Measurements from ENCODE around the gene THSD4. TPM values are rescaled to one million over a fixed set of nuclear protein-coding genes. Genes with fewer than 3 reads are reported as not detected.

Gene THSD4
- total RNA-seq, 1 experiment from 2014 or later, result 36.3 TPM

DNA sequence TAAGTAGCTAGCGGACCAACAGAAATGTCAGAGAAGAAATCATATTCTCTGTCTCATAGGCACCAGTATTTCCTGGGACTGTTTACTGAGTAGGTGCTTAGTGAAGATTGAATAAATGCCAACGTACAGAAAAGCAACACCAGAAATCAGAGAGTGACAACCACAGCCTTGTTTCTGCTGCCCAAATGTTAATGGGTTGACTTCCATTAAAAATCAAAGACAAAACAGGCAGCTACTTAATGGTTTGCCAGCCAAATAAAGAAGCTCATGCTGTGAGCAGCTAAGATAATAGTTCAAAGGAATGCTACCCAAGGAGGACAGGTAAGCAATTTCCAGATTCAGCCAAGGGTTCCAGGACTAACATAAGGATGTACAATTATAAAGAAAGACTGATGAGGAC lies 270.7 kb downstream of the THSD4 start:
- H3K27me3 Mint-ChIP-seq (ENCODE audit: insufficient read depth, unreplicated experiment), result no peaks in the 10 kb centered on the region
- no TSS peak for BruUV-seq (replicated peaks)
- no peak overlapping the region for H3K27ac Mint-ChIP-seq (ENCODE audit: low read depth, unreplicated experiment)
- H3K4me3 Mint-ChIP-seq (ENCODE audit: unreplicated experiment), result no peak overlapping the region
- no peaks in the 10 kb centered on the region for H3K36me3 Mint-ChIP-seq (ENCODE audit: insufficient read depth, unreplicated experiment)
- POLR2A ChIA-PET, result interaction anchor here (0.7 to 0.9 kb wide), 2 partner anchors 54 to 328 kb away, joined by 3 to 5 read pairs; no protein-coding TSS in a partner anchor
- intact Hi-C loops (cut with micrococcal nuclease), result no loop called here
- TF ChIP-seq, protein P1, sequence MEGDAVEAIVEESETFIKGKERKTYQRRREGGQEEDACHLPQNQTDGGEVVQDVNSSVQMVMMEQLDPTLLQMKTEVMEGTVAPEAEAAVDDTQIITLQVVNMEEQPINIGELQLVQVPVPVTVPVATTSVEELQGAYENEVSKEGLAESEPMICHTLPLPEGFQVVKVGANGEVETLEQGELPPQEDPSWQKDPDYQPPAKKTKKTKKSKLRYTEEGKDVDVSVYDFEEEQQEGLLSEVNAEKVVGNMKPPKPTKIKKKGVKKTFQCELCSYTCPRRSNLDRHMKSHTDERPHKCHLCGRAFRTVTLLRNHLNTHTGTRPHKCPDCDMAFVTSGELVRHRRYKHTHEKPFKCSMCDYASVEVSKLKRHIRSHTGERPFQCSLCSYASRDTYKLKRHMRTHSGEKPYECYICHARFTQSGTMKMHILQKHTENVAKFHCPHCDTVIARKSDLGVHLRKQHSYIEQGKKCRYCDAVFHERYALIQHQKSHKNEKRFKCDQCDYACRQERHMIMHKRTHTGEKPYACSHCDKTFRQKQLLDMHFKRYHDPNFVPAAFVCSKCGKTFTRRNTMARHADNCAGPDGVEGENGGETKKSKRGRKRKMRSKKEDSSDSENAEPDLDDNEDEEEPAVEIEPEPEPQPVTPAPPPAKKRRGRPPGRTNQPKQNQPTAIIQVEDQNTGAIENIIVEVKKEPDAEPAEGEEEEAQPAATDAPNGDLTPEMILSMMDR (IDR thresholded peaks at IDR 0.05; ENCODE audit: unreplicated experiment), result no peak
- no peaks in the 10 kb centered on the region for H3K9me3 Mint-ChIP-seq (ENCODE audit: unreplicated experiment)
- no peaks in the 10 kb centered on the region for H3K4me1 Mint-ChIP-seq (ENCODE audit: insufficient read depth, unreplicated experiment)
- no peak for DNase-seq (ENCODE audit: unreplicated experiment)
- CTCF ChIA-PET, result interaction anchor here (0.8 to 1.9 kb wide), 5 partner anchors 10 to 54 kb away, joined by 3 to 5 read pairs (median 4); no protein-coding TSS in a partner anchor

DNA sequence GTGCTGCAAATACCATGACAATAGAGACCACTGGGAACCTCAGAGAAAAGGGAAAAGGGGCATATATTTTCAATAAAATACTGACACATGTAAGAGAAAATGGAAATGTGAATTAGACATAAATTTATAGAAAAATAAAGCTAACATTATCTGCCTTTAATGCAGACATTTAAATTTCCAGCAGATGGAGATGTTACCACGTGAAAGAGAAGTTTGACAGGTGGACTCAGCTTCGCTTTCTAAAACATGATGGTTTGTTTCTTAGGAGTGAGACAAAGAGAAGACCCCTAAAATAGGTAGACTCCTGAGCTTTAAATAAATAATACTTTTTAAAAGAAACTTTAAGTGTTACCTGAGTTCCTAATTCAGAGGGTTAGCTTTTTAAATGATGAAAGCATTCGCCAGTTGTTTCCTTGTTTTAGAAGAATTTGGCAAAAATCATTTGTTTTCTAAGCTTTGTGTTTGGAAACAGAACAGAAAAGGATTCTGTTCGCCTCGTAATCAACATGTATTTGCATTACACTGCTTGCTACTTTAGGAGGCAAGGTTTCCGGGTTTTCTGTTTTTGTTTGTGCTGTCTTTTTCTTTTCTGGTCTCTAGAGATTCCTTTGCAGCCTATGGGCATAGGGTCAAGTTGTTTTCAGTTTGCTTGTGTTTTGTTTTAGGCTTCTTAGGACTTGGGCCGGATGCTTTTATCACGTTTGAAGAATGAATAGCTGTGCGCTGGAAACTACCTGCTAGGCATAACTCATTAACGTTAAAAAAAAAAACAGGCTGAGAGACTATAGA lies 271.4 kb downstream of the THSD4 start:
- Mint-ChIP-seq H3K9me3 (ENCODE audit: unreplicated experiment) (no peaks in the 10 kb centered on the region), H3K36me3 (ENCODE audit: insufficient read depth, unreplicated experiment) (no peaks in the 10 kb centered on the region), H3K4me1 (ENCODE audit: insufficient read depth, unreplicated experiment) (no peaks in the 10 kb centered on the region), H3K27ac (ENCODE audit: low read depth, unreplicated experiment) (no peak overlapping the region), H3K4me3 (ENCODE audit: unreplicated experiment) (no peak overlapping the region), H3K27me3 (ENCODE audit: insufficient read depth, unreplicated experiment) (no peaks in the 10 kb centered on the region)
- TF ChIP-seq, protein P1 (IDR thresholded peaks at IDR 0.05; ENCODE audit: unreplicated experiment), result peak; percentile 17
- intact Hi-C loops (cut with micrococcal nuclease), result no loop called here
- ChIA-PET POLR2A (interaction anchor here (0.7 to 0.9 kb wide), 2 partner anchors 54 to 327 kb away, joined by 3 to 5 read pairs; no protein-coding TSS in a partner anchor), CTCF (interaction anchor here (0.7 to 1.9 kb wide), 6 partner anchors 10 to 387 kb away, joined by 3 to 5 read pairs (median 4); no protein-coding TSS in a partner anchor)
- DNase-seq (ENCODE audit: unreplicated experiment), result peak; percentile 10
- no TSS peak for BruUV-seq (replicated peaks)

DNA sequence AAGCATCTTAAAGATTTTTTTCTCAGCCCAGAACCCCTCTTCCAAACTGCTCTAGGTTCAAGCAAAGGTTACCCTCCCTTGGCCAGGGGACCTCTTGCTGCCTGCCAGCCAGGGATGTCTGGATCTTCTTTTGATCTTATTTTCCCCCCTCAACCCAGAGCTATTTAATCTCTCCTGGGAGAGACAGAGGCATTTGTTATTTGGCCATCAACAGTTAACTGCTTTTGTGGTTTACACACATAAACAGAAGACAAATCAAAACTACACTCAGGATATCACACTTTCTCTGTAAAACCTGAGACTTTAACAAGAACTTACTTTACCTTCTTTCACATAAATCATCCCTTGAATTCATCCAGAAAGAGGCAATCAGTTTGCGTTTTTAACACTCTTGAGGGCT lies 272.5 kb downstream of the THSD4 start:
- Mint-ChIP-seq H3K4me1 (ENCODE audit: insufficient read depth, unreplicated experiment) (no peaks in the 10 kb centered on the region), H3K36me3 (ENCODE audit: insufficient read depth, unreplicated experiment) (no peaks in the 10 kb centered on the region), H3K27me3 (ENCODE audit: insufficient read depth, unreplicated experiment) (no peaks in the 10 kb centered on the region), H3K9me3 (ENCODE audit: unreplicated experiment) (no peaks in the 10 kb centered on the region), H3K27ac (ENCODE audit: low read depth, unreplicated experiment) (no peak overlapping the region), H3K4me3 (ENCODE audit: unreplicated experiment) (no peak overlapping the region)
- CTCF ChIA-PET, result interaction anchor here (0.9 to 1.5 kb wide), 3 partner anchors 10 to 56 kb away, joined by 3 to 4 read pairs (median 4); no protein-coding TSS in a partner anchor
- TF ChIP-seq, protein P1 (IDR thresholded peaks at IDR 0.05; ENCODE audit: unreplicated experiment), result no peak
- DNase-seq (ENCODE audit: unreplicated experiment), result no peak
- POLR2A ChIA-PET, result interaction anchor here (0.6 kb wide), 1 partner anchor 281 kb away, joined by 3 read pairs; no protein-coding TSS in a partner anchor
- no TSS peak for BruUV-seq (replicated peaks)
- intact Hi-C loops (cut with micrococcal nuclease), result no loop called here

DNA sequence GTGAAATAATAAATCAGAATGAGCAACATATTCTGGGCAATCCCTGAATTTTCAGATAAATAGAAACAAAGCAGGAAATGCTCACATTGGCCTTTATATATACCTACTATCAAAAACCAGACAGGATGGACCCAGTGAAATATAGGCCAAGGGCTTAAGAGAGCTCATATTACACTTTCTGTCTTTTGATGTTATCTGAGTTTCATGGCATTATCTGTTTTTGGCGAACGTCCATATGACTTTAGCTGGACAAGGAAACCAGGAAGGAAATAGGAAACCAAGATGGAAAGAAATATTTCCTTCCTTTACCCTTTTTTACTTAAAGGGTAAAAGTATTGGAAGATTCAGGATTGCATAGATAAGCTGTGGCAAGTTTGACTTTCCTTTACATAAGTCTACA lies 274.8 kb downstream of the THSD4 start:
- BruUV-seq (replicated peaks), result no TSS peak

More for the DNA sequence above, 274.8 kb downstream of the THSD4 start:
- Mint-ChIP-seq H3K4me1 (ENCODE audit: insufficient read depth, unreplicated experiment) (no peaks in the 10 kb centered on the region), H3K9me3 (ENCODE audit: unreplicated experiment) (no peaks in the 10 kb centered on the region), H3K27ac (ENCODE audit: low read depth, unreplicated experiment) (no peak overlapping the region), H3K36me3 (ENCODE audit: insufficient read depth, unreplicated experiment) (no peaks in the 10 kb centered on the region), H3K4me3 (ENCODE audit: unreplicated experiment) (no peak overlapping the region), H3K27me3 (ENCODE audit: insufficient read depth, unreplicated experiment) (no peaks in the 10 kb centered on the region)
- intact Hi-C loops (cut with micrococcal nuclease), result no loop called here
- TF ChIP-seq, protein P1 (IDR thresholded peaks at IDR 0.05; ENCODE audit: unreplicated experiment), result no peak
- POLR2A ChIA-PET, result interaction anchor here (0.8 kb wide), 1 partner anchor 15 kb away, joined by 3 read pairs; no protein-coding TSS in a partner anchor
- CTCF ChIA-PET, result no interaction called here
- no peak for DNase-seq (ENCODE audit: unreplicated experiment)

Data from MCF 10A (cell line).